HG02973 (cell line): ENCODE data around the gene GGA3.
A peak's percentile ranks its signal among the peaks of the same experiment; 100 is the strongest.

ENCODE experiments used
- ATAC-seq: cut with Tn5 transposase; IDR thresholded peaks from one replicate; pipeline ENCODE4 v1.9.1; 2021; ENCODE audit warnings: moderate library complexity; ENCODE audit not compliant: unreplicated experiment

The GGA3 gene

DNA sequence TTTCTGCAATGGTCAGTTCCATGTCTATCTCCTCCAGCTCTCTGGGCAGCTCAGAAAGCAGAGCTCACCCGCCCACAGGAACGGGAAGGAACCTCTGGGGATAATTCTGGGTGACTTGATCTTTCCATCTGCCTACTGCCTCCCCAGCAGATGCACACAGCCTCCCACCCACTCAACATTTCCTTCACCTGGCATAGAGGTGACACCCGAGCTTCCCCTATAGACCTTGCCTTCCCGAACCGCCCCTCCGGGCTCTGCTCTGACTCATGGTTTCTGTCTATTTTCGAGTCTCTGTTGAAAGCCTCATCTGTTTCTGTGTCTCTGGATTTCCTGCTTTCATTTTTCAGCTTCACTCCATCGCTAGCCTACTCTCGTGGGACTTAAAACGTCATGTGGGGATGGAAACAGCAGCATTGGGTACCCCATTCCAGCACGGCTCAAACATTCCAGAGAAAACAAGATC lies 11.4 kb downstream of the GGA3 start:
- ATAC-seq, result peak; percentile 82

DNA sequence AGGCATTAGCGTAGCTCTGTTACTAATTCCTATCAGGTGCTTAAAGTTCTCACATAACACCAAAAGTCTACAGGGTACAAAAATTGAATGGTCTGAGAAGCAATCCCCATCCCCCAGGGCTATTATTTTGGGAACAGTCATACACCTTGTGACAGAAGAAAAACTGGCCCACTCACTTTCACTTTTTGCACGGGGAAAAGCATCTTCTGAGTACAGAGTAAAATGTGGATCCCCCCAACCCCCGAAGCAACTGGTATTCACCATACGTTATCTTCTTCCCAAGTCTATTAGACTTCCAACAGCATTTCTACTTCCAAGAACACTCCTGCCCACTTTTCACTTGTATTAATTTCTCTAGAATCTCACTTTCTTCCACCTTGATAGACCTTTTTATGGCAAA lies 11.8 kb downstream of the GGA3 start:
- ATAC-seq, result no peak

DNA sequence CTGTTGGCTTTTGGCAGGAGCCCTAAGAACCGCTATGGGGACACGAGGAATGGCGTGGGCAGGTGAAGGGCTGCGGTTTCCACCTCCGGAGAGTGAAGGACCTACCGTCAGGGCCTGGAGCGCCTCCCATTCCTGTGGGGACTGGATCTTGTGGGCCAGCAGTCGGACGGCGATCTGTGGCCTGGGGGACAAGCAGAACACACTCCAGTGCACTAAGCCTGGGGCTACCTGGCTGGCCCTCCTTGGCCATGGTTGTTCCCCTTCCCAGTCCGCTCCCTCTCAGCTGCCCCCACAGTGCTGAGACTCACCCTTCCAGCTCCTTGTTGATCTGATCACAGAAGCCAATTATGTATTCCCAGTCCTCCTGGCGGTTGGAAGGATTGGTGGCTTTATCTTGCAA lies 15.0 kb downstream of the GGA3 start:
- no peak for ATAC-seq

DNA sequence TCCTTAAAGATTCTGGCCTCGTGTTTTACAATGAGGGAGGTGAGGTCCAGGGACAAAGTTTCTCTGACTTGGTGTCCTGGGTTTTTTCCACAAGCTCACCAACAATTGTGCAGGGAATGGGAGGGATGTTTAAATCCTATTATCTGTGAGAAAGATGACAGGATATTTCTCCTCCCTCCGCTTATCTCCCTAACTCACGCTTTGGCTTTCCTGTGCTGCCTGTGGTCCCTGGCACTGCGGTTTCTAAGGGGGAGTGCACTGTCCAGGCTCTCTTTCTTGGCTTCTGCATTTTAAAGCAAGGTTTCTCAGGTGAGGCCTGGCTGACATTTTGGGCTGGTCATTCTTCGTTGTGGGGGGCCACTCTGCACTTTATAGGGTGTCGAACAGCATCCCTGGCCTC lies 16.4 kb downstream of the GGA3 start:
- no peak for ATAC-seq

DNA sequence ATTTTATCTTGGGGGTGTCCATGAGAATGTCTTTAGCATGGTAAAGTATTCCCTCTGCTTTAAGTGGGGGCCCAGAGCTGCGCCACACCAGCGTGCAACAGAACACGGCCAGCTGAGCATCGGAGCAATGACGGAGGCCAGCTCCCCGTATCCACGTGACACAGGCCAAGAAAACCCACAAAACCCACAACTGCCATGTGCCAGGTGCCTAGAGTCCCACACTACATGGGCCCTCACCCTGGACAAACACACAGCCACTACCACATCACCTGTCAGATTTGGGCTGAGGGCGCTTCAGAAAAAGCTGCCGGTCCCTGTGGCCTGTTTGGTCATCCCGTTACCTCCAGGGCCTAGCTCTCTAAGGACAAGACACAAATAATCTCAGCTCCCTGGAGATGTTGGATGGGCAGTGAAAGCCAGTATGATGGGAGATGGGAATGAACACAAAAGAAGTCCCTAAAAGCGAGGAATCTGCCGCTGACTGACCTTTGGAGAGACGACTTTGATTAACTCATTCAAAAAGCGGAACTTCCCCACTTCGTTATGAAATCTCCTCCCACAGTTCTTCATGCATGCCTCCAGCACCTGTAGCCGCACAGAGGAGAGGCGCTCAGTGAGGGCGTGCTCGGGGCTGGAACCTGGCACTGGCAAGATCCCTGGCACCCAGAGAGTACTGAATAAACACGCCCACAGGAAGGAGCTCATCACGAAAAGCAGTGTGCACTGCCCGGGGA lies 17.1 kb downstream of the GGA3 start:
- ATAC-seq, result no peak

DNA sequence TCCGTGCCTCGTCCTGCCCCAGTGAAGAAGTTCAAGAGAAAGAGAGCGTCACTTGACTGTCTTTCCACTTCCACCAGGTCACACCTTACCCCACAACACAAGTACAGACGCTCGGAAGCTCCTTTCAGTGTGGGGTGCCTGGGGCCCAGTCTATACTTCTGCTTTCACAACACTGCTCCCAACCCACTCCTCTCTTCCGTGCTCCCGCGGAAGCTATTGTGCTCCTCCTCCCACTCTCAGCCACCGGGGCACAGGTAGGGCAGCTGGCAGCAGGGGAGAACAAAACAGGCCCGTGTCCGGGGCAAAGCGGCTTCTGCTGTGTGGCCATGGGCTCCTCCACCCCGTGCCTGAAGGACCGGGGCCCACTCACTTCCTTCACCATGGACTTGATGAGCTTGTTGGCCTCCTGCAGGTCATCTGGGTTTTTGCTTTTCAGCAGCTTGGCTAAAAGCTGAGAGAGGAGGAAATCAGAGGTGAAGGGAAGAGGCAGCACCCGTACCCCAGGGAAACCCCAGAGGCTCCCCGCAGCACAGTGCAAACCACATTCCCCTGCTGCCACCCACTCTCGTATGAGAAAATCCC lies 18.9 kb downstream of the GGA3 start:
- ATAC-seq, result no peak

DNA sequence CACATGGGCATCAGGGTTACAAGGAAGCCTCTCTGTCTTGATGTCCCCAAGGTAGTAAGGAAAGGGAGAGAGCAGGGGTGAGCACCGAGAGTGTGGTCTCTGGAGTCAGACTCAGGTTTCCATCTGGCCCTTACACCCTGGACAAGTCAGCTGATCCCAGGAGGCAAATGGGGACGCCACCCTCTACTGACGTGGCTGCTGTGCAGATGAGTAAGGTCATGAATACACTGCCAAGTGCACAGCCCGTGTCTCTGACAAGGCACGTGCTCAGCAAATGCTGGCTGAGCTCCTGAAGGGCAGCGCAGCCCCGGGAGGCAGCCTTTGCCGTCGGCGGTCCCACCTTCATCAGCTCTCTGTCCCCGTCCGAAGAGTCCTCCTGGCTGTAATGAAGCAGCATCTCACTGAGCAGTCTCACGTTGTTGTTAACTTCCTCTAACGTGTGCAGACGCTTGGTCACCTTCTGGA lies 19.4 kb downstream of the GGA3 start:
- ATAC-seq, result no peak

DNA sequence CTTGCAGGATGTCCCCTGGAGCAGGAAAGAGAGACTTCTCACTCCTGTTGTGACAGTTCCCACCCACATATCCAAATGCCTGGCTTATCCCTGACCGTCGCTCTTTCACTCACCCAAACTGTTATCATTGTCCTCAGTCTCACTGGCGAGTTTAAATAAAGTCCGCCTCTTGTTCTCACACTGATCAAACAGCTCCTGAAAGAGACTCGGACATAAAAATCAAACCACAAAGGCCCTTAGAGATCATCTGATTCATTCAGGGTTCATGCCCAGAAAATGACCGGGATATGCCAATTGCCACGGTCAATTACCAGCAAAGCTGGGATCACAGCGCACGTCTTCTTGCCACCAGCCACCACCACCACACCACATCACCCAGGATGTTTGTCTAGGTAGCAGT lies 19.9 kb downstream of the GGA3 start:
- ATAC-seq, result no peak

DNA sequence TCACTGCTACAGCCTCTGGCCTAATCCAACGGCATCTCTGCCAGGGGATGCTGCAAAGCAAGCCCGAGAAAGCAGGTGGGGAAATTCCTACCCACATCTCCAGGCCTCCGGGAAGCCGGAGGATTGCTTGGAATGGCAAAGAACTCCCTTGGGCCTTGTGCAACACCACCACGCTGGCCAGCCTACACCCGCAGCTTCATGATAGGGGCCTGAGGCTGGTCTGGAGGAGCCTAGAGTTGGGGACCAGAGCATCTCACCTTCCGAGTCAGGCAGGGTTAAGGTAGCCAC lies 20.3 kb downstream of the GGA3 start:
- no peak for ATAC-seq

DNA sequence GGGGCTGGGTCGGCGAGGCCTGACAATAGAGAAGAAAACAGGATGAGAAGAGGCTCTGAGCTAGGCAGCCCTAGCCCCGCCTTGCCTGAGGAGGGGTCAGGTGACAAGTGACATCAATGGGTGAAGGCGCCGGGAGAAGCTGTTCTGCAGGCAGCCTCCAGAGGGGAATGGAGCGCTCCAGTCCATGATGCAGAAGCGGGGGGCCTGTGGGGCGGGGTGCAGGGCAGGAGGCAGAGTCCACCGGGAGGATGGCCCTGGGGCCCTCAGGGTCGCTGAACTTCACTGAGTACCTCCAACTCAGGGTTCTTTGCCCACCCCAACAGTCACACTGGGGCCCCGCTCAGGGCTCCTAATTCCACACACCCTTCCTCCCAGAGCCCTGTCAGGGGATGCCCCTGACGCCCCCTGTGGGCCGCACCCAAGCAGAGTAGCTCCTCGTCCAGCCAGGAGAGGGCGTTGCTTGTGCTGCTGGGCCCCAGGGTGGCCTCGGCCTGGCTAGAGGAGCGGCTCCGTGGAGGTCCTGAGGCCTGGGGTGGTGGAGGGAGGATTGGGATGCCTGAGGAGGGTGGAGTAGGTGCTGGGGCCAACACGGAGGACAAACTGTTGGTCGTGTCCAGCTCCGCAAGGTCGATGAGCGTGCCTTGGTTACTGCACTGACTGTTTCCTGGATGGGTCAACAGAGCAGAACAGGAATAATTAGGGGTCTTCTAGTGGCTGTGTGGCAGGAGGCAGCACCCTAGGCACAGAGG lies 20.8 kb downstream of the GGA3 start:
- no peak for ATAC-seq

DNA sequence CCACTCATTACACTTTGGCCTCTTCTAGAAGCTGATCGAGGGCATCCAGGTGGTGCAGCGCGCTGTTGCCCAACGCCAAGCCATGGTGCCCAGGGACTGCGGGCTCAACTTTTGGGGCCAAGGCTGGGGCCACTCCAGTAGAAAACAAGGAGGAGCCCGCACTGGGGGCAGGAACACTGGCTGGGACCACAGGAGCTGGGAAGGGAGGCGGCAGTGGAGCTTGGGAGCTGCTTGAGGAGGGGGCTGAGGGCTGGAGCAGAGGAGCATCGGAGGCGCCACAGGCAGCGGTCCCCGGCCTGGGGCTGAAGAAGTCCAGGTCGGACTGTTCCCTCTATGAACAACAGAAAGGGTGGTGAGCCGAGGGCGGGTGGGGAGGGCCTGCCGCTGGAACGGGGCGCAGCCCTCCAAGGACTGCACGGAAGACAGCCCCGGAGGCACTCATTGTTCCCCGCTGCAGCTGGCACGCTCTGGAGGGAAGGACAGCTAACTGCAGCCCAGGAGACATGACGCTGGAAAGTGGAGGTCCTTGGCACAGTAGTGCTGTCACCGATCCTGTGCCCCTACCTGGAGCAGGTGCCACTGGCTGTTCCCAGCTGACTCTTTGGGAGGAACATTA lies 21.5 kb downstream of the GGA3 start:
- ATAC-seq, result no peak

DNA sequence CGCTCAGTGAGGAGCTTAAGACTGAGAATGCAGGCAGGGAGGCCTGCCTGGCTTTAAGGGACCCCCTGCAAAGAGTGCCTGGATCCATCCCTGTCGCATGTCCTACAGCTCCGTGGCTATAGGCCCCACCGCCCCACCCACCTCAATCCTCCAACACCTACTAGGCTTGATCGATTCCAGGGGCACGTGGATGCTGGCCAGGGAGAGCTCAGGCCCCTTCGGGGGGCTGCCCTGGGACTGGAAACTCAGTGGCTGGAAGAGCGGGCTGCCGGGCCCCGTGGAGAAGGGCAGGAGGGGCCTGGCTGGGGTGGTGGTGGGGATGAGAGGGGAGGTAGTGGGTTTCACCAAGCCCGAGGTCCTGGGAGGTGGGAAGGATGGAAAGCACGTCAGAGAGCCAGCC lies 22.2 kb downstream of the GGA3 start:
- ATAC-seq, result no peak

DNA sequence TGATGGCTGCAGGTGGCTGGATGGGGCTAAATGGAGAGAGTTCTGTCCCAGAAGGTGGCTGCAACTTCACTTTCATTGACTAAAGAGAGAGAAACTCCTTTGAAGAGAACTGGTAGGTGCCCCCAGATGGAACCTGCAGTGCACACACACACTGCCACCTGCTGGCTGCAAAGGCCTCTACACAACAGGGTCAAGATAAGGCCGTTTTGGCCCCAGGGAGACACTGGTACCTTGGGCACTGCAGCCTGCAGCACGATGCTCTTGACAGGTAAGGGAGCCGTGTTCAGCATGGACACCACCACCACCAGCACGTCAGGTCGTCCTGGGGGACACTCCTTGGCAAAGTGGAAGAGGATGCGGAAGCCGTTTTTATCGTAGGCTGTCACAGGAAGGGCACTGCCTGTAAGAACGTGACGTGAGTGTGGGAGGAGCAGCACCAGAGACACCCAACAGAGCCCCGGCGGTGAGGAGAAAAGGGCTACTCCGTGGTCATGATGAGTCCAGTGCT lies 22.7 kb downstream of the GGA3 start:
- ATAC-seq, result no peak

DNA sequence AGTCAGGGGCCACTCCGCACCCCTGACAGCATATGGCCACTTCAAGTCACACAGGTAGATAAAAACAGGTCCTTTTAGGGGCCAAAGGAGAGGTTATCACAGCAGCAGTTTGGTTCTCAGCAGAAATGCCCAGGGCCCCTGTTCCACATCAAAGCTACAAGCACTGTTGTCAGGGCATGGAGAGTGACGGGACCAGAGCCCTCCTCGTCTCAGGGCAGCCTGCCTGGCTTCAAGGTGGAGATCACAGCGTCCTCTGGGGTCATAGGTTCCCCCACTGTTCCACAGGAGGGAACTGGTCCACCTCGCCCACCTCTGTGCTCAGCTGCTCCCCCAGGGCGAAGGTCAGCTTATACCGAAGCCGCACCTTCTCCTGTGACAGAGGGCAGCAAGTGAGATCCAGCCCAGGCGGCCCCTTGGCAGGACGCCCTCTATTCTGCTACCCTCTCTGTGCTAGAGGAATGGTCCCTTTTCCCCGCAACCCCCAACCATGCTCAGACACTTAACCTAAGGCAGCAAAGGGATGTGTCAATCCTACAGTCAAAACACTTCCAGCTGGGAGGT lies 23.3 kb downstream of the GGA3 start:
- ATAC-seq, result no peak

DNA sequence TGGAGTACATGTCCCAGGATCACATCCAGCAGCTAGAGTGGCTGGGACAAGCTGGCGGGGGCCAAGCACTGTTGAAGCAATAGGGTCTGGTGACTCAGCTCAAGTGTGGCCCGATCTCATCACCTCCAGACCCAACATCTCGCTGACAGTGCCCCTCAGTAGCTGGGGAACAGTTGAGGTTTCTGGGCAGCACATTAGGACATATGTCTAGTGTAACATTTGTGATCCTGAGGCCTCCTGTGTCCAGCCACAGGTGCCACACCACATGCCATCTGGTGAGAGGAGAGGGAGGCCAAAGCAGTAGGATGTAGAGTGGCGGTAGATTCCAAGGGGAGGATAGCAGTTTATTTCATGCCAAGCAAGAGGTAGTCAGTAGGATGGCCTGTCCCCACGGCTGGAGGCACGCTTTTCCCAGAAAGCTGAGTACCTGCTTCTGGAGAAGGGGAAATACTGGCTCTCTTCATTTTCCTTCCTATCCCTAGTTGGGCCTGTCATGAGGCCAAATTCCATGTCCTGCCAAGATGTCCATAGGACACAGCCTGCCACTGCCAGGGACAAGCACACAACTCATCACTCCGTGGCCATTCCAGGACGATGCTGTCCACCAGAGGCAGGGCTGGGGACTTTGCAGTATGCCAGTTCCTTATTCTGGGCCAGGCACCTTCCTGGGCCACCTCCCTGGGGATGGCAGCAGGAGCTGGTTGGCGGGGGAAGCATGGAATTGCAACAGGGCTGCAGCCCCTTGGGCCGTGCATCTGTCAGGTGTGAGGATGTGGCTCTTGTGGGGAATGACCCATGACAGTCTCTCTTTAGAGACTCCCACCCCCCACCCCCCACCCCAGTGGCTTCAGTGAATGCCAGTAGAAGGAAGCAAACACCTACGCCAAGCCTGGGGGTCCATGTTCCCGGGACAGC lies 24.0 kb downstream of the GGA3 start:
- no peak for ATAC-seq

DNA sequence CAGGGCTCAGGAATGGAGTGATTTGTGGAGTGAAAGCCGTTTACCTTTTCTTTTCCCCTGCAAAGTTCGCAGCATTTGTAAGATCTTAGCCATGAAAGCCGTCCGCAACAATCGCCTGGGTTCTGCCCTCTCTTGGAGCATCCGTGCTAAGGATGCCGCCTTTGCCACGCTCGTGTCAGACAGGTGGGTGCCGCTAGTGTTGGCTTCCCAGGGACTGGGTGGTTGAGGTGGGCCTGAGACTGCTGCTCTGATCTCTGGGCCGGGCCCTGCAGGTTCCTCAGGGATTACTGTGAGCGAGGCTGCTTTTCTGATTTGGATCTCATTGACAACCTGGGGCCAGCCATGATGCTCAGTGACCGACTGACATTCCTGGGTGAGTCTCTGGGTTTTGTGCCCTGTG lies 28.6 kb downstream of the GGA3 start:
- no peak for ATAC-seq

DNA sequence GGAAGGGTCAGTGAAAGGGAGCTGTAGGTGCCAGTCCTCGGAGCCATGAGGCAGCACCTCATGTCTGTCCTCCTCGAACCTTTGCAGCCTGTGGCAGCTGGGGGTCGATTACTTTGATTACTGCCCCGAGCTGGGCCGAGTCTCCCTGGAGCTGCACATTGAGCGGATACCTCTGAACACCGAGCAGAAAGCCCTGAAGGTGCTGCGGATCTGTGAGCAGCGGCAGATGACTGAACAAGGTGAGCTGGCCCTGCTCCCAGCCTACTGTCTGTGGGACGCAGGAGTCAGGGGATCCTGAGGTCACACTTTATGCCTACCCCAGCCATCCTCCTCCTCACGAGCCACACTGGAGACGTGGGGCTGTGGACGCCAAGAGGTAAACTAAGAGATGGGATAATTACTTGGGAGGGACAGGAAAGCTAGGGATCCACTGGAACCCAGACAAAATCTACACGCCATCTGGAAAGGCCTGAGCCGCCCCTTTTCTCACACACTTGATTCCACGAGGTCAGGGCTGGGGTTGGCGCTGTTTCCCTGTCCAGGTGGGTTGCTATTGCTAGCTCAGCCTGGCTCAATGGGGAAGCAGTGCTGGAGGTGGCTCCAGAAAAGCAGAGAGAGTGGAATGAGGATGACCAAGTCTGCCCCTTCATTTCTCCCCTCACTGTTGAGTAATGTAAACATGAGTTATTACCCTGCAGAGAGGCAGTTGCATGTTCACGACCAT lies 29.5 kb downstream of the GGA3 start:
- no peak for ATAC-seq

DNA sequence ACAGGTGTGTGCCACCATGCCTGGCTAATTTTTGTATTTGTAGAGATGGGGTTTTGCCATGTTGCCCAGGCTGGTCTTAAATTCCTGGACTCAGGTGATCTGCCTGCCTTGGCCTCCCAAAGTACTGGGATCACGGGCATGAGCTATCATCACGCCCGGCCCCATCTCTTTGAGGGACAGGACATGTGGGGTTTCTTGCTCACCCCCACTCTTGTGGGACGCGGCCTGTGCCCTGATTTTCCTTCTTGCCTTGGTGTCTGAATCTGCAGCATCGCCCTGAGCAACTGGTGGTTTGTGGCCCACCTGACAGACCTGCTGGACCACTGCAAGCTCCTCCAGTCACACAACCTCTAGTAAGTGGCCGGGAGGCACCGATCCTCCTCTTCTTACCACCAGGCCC lies 30.3 kb downstream of the GGA3 start:
- ATAC-seq, result no peak

DNA sequence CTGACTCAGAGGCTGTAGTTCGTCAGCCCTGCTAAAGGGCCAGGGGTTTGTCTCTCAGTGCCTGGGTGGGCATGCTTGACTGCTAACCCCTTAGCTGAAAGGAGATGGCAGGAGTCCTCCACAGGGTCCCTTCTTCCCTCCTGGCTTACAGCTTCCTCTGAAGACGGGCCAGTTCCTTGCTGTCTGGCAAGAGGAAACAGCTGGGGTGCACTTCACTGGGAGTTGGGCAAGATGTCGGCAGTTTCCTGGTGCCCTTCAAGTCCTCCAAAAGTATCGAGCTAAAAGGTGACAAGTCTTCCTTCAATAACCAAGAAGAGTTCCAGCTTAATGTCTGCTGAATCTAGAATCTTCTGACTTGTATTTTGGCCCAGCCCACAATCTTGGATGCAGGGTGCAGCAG lies 32.6 kb downstream of the GGA3 start:
- ATAC-seq, result no peak

DNA sequence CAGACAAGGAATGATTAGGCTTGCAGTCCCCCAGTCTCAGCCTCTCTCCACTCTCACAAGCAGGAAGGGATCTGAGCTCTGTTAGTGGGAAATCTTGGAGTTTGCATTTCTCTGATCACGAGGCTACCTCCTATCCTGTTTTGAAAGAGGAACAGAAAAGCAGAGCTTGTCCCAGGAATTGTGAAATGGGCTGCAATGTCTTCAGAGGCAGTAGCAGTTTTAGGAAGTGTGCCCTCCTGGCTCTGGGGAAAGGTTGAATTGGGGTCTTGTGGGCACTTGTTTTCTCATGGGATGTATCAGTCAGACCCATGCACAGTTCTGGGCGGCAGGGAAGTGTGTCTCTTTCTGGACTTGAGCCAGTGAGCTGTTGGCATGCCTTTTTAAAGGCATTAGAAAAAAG lies 33.1 kb downstream of the GGA3 start:
- ATAC-seq, result no peak
